ENCODE results near the gene ASTN2.

Gene ASTN2

DNA sequence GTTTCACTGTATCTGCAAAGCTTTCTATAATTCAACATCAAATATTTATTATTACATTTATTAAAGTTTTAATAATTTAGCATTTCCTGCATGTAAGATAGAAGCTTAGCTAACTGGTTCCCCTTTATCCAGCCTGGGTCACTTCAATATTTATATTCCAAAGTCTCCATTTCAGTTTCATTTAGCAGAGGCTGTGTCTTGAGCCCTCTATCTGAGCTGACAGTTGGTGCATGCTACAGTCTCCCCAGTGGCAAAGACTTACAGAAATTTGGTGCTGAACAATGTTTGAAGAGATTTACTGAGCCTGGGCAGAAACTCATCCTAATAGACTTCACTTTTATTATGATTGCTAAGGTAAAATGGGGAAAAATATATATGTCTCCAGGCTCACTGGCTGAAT, 448.7 kb downstream of the ASTN2 start:
- DNase-seq (ENCODE audit: low read depth in 2 of 2) = no peak

- no peak for DNase-seq (ENCODE audit: low read depth in 2 of 2)
These were observed 450.6 kb downstream of the ASTN2 start for GRCh38 chr9:116964258-116964657.

GRCh38 chr9:116959809-116960208, 455.0 kb downstream of the ASTN2 start:
- DNase-seq (ENCODE audit: low read depth in 2 of 2) = no peak

DNA sequence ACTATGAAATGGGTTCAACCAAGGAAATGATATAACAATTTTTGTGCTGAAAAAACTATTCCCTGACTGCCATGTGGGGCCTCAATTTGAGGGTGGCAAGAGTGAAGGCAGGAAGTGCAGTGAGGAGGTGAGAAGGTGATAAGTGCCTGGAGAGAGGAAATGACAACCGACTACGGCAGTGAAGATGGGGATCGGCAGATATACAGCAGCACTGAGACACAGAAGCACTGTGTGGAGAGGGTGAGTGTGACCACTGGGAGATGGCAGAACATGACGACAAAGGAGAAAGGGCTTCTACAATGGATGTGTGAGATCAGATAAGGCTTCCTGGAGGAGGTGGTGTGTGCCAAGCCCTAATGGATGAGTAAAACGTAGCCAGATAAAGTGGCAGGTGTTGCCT, 456.0 kb downstream of the ASTN2 start:
- DNase-seq (ENCODE audit: low read depth in 2 of 2) = no peak

GRCh38 chr9:116954731-116955130, 460.1 kb downstream of the ASTN2 start:
- DNase-seq (ENCODE audit: low read depth in 2 of 2) = no peak

GRCh38 chr9:116953271-116953670, 461.6 kb downstream of the ASTN2 start:
- no peak for DNase-seq (ENCODE audit: low read depth in 2 of 2)

DNA sequence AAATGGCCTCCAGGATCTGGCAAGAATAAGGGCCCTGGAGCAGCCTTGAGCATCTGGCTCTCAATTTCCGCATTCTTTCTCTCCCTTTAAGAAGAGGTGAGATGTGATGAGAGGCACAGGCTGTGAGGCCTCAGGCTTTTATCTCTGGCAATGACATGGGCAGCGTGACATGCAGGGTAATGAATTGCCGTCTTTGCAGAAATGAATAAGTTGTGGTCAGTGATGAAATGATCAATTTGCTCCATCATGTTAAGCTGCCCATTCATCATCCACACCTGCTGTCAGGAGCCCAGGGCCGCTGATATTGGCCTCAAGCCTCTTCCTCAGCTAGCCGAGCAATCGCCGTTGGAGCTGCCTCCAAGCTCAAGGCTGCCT, 462.4 kb downstream of the ASTN2 start:
- no peak for DNase-seq (ENCODE audit: low read depth in 2 of 2)

DNA sequence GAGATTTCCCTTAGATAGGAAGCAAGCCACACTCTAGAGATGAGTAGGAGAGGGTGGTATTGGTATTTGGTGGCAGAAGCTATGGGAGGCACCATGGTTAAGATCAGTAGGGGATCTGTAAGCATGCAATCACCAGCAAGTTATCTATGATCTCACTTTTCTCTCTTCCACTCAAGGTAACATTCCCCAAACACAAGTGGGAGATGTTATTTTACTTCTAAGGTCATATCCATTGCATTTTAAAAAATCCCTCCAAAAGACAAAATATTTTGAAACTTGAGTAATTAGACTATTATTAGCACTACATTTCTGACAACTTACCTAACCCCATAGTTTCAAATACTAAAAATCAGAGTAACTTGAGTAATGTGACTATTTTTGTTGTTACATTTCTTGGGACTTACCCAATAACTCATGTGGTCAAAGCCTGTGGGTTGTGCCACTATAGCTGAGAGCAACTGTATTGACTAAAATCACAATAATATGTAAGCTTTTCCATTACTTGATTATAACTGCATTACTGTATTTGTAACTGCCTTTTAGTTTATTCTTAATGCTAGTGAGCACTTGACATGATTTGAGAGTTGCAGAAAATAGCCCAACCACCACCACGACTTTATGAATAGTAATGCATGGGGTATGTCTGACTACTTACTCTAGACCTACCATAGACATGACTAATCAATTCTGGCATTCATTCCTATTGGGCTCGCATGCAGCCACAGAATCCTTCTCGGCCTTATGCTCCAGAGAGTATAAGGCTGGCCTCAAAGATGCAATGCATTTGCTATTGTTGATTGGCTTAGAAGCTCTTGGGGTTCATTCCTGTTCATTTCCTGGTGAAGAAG, 463.0 kb downstream of the ASTN2 start:
- DNase-seq (ENCODE audit: low read depth in 2 of 2) = no peak

DNA sequence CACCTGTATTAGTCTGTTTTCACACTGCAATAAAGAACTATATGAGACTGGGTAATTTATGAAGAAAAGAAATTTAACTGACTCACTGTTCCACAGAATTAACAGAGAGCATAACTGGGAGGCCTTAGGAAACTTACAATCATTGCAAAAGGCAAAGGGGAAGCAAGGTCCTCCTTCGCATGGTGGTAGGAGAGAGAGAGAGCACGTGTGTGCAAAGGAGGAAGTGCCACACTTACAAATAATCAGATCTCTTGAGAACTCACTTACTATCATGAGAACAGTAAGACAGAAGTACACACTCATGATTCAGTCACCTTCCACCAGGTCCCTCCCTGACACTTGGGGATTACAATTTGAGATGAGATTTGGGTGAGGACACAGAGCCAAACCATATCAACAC, 469.0 kb downstream of the ASTN2 start:
- DNase-seq (ENCODE audit: low read depth in 2 of 2) = no peak

DNA sequence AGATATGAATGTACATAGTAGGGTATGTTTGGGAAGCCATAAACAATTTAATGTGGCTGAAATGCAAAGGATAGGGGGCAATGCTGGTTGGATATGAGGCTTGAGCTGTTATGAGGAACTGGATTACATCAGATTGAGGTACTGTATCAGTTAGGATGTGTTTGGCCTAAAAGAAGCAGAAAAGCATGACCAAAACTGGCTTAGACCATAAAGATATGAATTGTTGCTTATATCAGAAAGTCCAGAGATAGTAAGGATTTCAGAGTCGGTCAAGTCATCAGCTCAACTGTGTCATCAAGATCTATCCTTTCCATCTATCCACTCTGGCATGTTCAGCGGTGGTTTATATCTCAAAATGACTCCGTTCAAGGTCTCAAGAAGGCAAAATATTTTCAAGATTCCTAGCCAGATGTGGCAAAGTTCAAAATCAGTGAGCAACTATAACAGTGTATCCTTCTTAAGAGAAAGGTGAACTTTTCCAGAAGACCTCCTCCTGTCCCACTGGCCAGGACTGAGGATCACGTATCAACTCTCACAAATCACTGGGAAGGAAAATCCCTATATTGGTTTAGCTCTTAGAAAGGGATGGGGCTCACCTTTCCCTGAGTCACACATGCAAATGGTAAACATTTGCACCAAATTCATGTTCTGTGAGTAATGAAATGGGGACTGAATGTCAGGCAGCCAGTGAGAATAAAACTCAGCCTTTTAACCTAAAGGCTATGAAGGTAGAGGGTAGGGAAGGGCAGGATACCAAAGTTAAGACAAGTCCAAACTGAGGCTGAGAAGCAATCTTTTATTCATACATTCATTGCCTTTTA, 469.9 kb downstream of the ASTN2 start:
- no peak for DNase-seq (ENCODE audit: low read depth in 2 of 2)

DNA sequence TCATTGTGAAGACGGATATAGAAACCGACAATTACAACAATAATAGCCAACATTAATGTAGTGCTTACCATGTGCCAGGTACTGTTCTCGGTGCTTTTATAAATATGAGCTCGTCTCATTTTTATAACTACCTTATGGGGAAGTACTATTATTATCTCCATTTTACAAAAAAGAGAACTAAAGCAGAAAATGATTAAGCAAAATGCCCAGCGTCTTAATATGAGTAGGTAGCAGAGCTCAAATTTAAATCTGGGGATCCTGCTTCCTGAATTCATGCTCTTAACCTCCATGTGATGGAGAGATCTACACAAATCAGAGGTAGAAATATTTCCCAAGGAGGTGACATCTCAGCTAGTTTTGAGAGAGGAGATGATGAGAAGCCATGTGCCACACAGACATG, 470.9 kb downstream of the ASTN2 start:
- no peak for DNase-seq (ENCODE audit: low read depth in 2 of 2)

- no peak for DNase-seq (ENCODE audit: low read depth in 2 of 2)
These were observed 472.2 kb downstream of the ASTN2 start for GRCh38 chr9:116942593-116943061.

DNA sequence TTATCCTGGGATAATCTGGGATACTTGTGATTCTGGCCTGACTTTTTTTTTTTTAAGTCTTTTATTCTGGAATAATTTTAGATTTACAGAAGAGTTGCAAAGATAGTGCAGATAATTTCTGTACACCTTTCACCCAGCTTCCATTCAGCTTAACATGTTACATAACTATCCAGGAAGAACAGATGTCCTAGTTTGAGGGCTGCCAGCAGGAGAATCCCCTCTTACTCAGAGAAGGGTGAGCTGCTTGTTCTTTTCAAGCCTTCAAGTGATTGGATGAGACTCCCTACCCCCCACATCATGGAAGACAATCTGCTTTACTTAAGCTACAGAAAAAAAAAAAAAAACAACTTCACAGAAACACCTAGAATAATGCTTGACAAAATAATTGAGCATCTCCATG, 473.6 kb downstream of the ASTN2 start:
- DNase-seq (ENCODE audit: low read depth in 2 of 2) = no peak

DNA sequence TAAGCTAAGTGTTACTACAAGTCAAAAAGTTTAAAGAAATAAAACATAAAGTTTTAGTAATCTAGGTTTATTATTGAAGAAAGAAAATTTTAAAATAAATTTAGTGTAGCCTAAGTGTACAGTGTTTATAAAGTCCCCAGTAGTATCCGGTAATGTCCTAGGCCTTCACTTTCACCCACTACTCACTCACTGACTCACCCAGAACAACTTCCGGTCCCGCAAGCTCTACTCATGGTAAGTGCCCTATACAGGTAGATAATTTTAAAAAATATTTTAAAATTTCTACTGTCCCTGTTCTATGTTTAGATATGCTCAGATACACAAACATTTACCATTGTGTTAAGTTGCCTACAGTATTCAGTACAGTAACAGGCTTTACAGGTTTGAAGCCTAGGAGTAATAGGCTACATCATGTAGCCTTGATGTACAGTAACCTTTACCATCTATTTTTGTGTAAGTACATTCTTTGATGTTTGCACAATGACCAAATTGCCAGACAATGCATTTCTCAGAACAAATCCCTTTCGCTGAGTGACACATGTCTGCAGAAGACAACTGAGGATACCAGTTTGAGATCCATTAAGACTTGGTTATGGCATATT, 474.1 kb downstream of the ASTN2 start:
- DNase-seq (ENCODE audit: low read depth in 2 of 2) = no peak

DNA sequence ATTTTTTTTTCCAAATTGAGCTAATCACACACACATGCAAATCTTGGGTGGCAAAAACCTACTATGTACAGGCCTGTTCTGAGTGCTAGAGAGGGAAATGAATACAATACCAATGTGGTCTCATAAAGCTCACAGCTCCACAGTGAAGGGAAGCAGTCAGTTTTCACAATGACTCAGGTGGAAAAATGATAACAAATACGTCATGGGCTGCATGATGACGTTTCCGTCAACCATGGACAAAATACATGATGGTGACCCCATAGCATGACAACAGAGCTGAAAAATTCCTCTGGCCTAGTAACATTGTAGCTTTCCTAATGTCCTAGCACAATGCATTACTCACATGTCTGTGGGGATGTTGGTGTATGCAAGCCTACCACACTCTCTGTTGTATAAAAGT, 475.2 kb downstream of the ASTN2 start:
- no peak for DNase-seq (ENCODE audit: low read depth in 2 of 2)

GRCh38 chr9:116939161-116939560, 475.7 kb downstream of the ASTN2 start:
- no peak for DNase-seq (ENCODE audit: low read depth in 2 of 2)

DNA sequence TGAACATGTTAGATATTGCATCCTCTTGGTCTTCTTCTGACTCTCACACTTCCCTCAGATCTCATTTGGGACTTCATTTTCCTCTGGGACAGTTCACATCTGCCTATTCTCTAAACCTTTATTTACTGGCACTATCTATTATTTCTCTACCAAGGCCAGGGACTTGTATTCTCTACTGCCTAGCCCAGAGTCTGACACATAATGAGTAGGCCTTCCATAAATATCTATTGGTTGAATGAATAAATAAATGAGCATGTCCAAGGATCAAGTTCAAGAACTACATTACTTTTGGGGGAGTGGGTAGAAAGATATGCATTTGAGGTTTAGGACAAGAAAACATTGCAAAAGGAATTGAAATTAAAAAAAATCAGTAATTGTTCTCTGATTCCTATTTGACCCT, 477.5 kb downstream of the ASTN2 start:
- DNase-seq (ENCODE audit: low read depth in 2 of 2) = no peak

DNA sequence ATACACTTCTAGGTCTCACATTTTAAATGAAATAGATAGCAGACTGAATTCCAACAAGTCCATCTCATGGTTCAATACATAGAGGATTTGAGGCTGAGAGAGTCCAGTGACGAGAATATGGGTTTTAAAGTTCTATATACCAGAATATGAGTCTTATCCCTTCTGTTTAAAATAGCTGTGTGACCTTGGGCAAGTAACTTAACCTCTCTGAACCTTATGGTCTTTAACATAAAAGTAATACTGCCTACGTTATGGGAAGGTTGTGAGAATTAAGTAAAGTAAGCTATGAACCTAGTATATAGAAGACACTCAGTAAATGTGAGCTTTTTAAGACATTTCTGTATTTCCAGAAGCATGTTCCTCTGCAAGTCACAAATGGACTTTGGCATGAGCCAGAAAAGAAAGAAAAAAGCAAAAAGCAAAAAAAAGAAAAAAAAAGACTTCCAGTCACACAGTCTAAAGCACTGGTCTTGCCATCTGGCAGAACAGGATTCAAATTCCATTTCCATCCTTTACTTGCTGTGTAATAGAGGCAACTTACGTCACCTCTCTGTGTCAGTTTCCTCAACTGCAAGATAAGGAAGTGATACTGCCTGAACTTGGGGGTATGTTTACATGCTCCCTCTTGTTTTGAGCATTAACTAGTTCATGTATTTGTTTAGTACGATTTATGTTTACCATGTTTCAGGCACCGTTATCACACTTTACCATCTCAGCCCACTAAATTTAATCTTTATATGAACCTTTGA, 479.5 kb downstream of the ASTN2 start:
- no peak for DNase-seq (ENCODE audit: low read depth in 2 of 2)

- DNase-seq (ENCODE audit: low read depth in 2 of 2) = no peak
These were observed 480.7 kb downstream of the ASTN2 start for GRCh38 chr9:116934131-116934530.

DNA sequence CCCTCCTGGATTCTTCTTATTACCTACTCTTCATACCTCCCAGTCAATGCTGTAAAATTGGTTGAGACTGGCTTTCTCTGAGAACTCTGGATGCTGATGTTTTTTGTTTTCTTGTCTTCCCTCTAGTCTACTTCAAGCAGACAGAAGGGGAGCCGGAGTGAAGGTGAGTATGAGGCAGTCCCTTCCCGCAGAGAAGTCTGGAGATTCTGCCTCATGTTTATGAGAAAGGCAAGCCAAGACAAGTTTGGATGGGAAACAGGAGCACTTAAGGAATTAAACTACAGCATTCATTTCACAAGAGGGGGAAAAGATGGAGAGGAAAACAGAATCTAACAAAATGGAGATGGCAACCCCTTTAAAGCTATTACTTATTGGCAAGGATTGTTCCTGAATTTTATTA, 481.6 kb downstream of the ASTN2 start:
- no peak for DNase-seq (ENCODE audit: low read depth in 2 of 2)

DNA sequence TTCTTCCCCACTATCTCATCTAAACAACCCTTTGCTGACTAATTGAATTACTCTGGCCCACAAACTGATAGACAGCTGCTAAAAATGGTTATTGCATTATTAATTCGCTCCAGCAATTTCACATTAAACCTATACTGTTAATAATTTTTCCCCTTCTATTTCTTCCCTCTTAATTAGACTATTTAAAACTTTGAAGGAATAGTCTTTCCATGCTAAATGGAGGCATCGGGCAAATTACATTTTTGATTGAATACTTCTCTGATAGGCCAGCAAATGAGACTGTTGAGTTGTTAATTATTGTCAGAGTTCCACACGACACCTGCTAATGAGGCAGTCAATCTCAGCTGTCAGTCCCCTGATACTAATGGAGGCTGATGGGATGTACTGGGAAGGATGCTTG, 485.2 kb downstream of the ASTN2 start:
- no peak for DNase-seq (ENCODE audit: low read depth in 2 of 2)

DNA sequence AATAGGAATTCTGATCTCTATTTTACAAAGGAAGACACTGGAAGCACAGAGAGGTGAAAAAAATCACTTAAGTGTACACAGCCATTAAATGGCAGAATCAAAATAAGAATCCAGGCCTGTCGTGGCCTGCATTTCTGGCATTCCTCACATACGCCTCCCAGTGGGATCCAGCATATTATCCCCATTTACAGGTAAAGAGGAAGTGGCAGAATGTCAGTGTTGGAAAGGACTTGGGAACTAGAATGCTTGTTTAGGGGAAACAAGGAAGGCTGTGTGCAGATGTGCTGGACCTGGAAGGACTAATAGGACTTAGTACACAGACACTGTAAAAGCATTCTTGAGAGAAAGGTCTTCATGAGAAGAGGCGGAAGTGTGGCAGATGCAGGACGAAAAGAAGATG, 486.0 kb downstream of the ASTN2 start:
- DNase-seq (ENCODE audit: low read depth in 2 of 2) = no peak
